ENCODE measurements around the gene FRMD8.

- no peak for TF ChIP-seq CTCF (IDR thresholded peaks at IDR 0.05)
- no peak for TF ChIP-seq POLR2A (IDR thresholded peaks at IDR 0.05)
These were observed 43.4 kb downstream of the FRMD8 start for GRCh38 chr11:65429724-65430405.

Measured in body of pancreas (tissue), 4 donors.